Measurements from ENCODE around the gene PCCA.

The PCCA gene

GRCh38 chr13:100403675-100404074 is 314.8 kb downstream of the PCCA start:
- TF ChIP-seq POLR2A (IDR thresholded peaks at IDR 0.05; ENCODE audit: low read depth, low read length) (no peak), POLR2AphosphoS5 (IDR thresholded peaks at IDR 0.05; ENCODE audit: low read depth, low read length) (no peak), TAF1 (IDR thresholded peaks at IDR 0.05; ENCODE audit: borderline replicate concordance, low read depth, low read length) (no peak)
- FAIRE-seq = no peak
- no peak for DNase-seq (ENCODE audit: insufficient read length)

DNA sequence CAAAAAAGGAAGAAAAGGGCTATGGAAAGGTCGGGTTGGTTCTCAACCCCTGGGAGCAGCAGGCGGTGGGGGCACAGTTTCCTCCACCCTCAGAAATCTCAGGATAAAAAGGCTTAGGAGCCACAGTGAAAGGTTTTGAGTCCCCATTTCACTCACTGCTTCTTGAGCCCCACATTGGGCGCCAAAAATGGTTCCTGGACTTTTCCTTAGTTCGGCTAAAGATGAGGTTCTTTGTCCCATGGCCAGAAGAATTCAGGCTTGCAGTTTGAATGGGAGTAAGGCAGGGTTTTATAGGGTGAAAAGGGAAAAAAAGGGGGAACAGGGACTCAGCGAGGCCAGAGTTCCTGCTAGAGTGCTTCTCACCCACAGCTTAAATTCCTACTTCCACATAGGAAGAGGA is 320.2 kb downstream of the PCCA start:
- no peak for FAIRE-seq
- TF ChIP-seq POLR2A (IDR thresholded peaks at IDR 0.05; ENCODE audit: low read depth, low read length) = no peak
- no peak for TF ChIP-seq TAF1 (IDR thresholded peaks at IDR 0.05; ENCODE audit: borderline replicate concordance, low read depth, low read length)
- no peak for DNase-seq (ENCODE audit: insufficient read length)

- FAIRE-seq (no peak), DNase-seq (ENCODE audit: insufficient read length) (no peak)
- TF ChIP-seq POLR2A (IDR thresholded peaks at IDR 0.05; ENCODE audit: low read depth, low read length) = no peak
- no peak for TF ChIP-seq TAF1 (IDR thresholded peaks at IDR 0.05; ENCODE audit: borderline replicate concordance, low read depth, low read length)
- TF ChIP-seq POLR2AphosphoS5 (IDR thresholded peaks at IDR 0.05; ENCODE audit: low read depth, low read length) = no peak
Observed at GRCh38 chr13:100423375-100423774, 334.5 kb downstream of the PCCA start.

DNA sequence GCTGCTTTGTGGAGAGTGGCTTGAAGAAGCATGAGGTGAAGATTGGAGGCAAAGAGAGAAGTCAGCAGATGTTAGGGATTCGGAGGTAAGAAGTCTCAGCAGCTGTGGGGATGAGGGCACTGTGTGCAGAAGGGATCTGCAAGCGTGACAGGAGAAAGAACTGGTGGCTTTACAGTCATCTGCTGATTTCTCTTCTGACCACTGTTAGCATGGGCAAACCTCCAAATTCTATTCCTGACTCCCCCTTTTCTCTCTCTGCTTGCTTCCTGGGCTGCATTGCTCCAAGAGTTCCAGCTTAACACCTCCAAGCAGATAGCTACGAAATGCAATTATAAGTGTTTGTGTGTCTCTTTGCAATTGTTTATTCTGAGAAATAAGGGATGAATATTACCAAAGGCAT is 340.1 kb downstream of the PCCA start:
- no peak for TF ChIP-seq POLR2AphosphoS5 (IDR thresholded peaks at IDR 0.05; ENCODE audit: low read depth, low read length)
- TF ChIP-seq POLR2A (IDR thresholded peaks at IDR 0.05; ENCODE audit: low read depth, low read length) = no peak
- no peak for TF ChIP-seq TAF1 (IDR thresholded peaks at IDR 0.05; ENCODE audit: borderline replicate concordance, low read depth, low read length)
- no peak for FAIRE-seq
- DNase-seq (ENCODE audit: insufficient read length) = no peak

GRCh38 chr13:100432611-100433010 is 343.7 kb downstream of the PCCA start:
- no peak for FAIRE-seq
- TF ChIP-seq TAF1 (IDR thresholded peaks at IDR 0.05; ENCODE audit: borderline replicate concordance, low read depth, low read length) (no peak), POLR2AphosphoS5 (IDR thresholded peaks at IDR 0.05; ENCODE audit: low read depth, low read length) (no peak), POLR2A (IDR thresholded peaks at IDR 0.05; ENCODE audit: low read depth, low read length) (no peak)

DNA sequence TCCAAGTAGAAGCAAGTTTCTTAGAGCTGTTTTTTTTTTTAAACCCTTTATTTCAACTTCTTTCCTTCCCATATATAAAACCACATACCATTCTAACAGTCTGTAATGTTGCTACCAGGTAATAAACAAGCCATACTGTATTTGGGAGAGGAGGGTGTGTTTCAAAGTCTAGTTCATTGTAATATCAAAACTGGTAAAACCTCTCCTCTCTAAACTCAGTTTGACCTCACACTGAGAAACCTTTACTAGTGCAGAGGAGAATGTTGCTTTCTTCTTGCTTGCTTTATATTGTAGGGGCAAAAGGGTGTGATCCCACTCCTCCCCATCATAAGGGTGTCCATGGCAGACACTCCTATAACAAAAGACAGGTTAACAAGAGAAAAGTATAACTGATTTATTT is 344.6 kb downstream of the PCCA start:
- TF ChIP-seq TAF1 (IDR thresholded peaks at IDR 0.05; ENCODE audit: borderline replicate concordance, low read depth, low read length) = no peak
- TF ChIP-seq POLR2AphosphoS5 (IDR thresholded peaks at IDR 0.05; ENCODE audit: low read depth, low read length) = no peak
- TF ChIP-seq POLR2A (IDR thresholded peaks at IDR 0.05; ENCODE audit: low read depth, low read length) = no peak
- DNase-seq (ENCODE audit: insufficient read length) (no peak), FAIRE-seq (peak; percentile 5)

More at GRCh38 chr13:100432611-100433010, 343.7 kb downstream of the PCCA start:
- DNase-seq (ENCODE audit: insufficient read length) = no peak

DNA sequence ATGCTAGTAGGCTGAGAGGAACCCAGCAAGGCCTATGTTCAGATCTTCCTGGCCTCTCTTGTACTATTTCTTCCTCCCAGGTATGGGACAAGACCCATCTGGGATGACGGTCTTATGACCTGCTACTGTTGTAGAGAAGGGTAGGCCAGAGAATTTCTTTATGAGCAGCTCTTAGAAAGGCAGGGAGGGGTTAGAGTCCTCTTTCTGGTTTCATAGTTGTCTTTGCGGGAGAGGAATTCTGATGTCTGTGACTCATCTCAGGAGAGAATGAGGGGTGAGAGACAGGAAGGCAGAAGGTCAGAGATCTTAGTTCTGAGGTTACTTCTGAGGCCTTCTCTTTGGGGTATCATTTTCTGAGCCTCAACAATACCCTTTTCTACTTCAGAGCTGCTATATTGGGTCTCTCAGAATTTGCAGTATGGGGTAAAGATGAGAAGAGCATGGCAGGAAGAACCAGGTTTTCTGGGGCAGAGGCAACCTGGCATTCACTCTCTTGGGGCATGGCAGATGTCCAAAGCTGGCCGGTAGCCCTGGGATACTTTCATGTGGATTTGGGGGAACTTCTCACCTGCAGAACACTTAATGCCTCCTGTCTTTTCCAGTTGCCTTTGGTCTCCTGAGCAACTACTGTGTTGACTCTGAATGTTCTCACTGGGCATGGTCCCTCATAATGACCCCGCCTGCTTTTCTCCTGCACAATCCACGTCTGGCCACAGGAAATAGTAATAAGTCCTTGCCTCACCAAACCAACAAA is 345.3 kb downstream of the PCCA start:
- no peak for TF ChIP-seq POLR2A (IDR thresholded peaks at IDR 0.05; ENCODE audit: low read depth, low read length)
- no peak for TF ChIP-seq TAF1 (IDR thresholded peaks at IDR 0.05; ENCODE audit: borderline replicate concordance, low read depth, low read length)
- no peak for DNase-seq (ENCODE audit: insufficient read length)
- peak; percentile 74 for FAIRE-seq

DNA sequence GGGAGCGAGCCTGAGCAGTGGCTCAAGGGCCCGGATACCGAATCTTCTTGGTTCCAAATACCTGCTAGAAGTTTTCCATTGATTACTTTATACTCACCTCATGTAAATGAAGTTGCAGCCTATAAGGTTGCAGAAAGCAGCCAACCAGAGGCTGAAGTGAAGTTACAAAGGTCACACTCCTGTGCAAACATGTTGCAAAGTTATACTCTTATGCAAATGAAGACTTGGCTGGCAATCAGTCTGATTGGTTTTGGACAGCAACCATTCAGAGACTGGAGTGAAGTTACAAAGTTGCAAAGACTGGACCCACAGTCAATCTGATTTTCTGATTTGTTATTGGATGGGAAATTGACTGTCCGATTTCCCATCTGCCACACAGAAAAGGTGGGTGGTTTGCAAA is 347.2 kb downstream of the PCCA start:
- no peak for DNase-seq (ENCODE audit: insufficient read length)
- TF ChIP-seq POLR2AphosphoS5 (IDR thresholded peaks at IDR 0.05; ENCODE audit: low read depth, low read length) (no peak), POLR2A (IDR thresholded peaks at IDR 0.05; ENCODE audit: low read depth, low read length) (no peak), TAF1 (IDR thresholded peaks at IDR 0.05; ENCODE audit: borderline replicate concordance, low read depth, low read length) (no peak)
- no peak for FAIRE-seq

- FAIRE-seq = no peak
Observed at GRCh38 chr13:100438059-100438788, 349.3 kb downstream of the PCCA start.

DNA sequence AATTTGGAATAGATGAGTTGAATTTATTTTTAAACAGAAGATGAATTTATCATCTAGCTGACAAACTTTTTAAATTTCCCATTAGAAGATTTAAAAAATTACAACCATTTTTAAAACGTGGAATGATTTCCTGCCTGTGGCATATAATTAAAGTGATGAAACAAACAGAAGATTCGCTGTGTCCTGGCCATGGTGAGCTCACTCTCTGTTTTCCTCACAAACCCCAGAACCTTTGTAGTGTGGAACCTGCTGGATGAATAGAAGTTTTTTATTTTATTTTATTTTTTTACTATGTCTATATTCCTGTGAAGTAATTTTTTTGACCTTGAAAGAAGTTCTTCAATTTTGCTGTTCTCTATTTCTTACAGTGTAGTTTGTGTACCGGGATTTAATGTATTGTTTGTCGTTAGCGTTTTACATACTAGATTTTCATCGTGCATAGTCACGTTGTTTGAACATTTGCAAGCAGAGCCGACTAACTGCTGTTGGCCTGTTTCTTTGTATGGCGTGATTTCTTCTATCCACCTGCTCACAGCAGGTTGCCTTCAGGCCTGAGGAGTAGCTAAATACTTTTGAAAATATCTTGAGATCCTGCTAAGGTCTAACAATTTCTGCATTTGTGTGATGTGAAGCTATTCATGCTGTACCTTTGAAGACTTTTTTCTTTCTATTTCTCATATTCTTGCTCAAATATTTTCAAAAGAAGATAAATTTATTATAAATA is 350.5 kb downstream of the PCCA start:
- no peak for TF ChIP-seq POLR2AphosphoS5 (IDR thresholded peaks at IDR 0.05; ENCODE audit: low read depth, low read length)
- TF ChIP-seq POLR2A (IDR thresholded peaks at IDR 0.05; ENCODE audit: low read depth, low read length) = no peak
- no peak for TF ChIP-seq TAF1 (IDR thresholded peaks at IDR 0.05; ENCODE audit: borderline replicate concordance, low read depth, low read length)
- FAIRE-seq (no peak), DNase-seq (ENCODE audit: insufficient read length) (no peak)

More at GRCh38 chr13:100438059-100438788, 349.3 kb downstream of the PCCA start:
- no peak for DNase-seq (ENCODE audit: insufficient read length)
- TF ChIP-seq POLR2AphosphoS5 (IDR thresholded peaks at IDR 0.05; ENCODE audit: low read depth, low read length) = no peak
- TF ChIP-seq TAF1 (IDR thresholded peaks at IDR 0.05; ENCODE audit: borderline replicate concordance, low read depth, low read length) = no peak
- no peak for TF ChIP-seq POLR2A (IDR thresholded peaks at IDR 0.05; ENCODE audit: low read depth, low read length)

DNA sequence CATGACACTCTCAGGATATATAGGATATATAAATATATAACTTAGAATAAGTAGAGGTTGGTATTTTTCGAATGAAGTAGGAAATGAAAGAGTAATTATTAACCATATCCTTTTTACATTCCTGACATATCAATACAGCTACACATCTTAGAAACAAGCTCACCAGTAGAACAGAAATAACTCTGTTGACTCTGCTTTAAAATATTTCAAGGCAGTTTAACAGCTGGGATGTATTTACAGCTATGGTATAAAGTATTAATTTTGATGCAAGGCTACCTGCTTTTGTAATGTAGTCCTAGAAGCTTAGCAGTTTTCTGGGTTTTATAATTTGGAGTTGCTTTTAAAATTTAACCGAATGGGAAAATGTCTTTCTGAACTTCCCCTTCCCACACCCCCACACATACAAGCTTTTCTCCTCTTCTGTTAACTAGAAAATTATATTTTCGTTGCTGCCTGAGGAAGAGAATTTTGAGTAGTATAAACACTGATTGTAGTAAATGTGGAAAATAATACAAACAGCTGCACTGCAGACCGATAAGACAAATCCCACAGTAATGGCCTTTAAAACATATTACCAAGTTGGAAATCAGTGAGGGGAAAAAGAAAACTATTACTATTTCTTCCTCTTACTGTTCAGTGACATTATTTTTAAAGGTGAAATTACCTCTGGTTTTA is 352.0 kb downstream of the PCCA start:
- TF ChIP-seq POLR2A (IDR thresholded peaks at IDR 0.05; ENCODE audit: low read depth, low read length) (no peak), TAF1 (IDR thresholded peaks at IDR 0.05; ENCODE audit: borderline replicate concordance, low read depth, low read length) (no peak), POLR2AphosphoS5 (IDR thresholded peaks at IDR 0.05; ENCODE audit: low read depth, low read length) (no peak)
- FAIRE-seq = no peak
- no peak for DNase-seq (ENCODE audit: insufficient read length)

Data from GM12892 (cell line).